Trophoblast cell (in vitro differentiated cells and primary cell): Measurements from ENCODE around the gene SRC.

ENCODE experiments used
- DNase-seq, 2 donors: peaks; one replicate each; pipeline ENCODE4 v3.0.0-alpha.2; 2016
- H2AFZ ChIP-seq: 2 replicates; pipeline ENCODE4 v1.6.1; 2013; ENCODE audit warnings: low read length, moderate library complexity, mild to moderate bottlenecking; ENCODE audit not compliant: insufficient read depth, poor library complexity
- H2AK5ac ChIP-seq: 2 replicates; pipeline ENCODE4 v1.6.1; 2013; ENCODE audit warnings: mild to moderate bottlenecking, low read length
- H2BK120ac ChIP-seq: 2 replicates; pipeline ENCODE4 v1.6.1; 2013; ENCODE audit warnings: low read length, mild to moderate bottlenecking, moderate library complexity; ENCODE audit not compliant: insufficient read depth, poor library complexity
- H2BK12ac ChIP-seq: 2 replicates; pipeline ENCODE4 v1.6.1; 2013; ENCODE audit warnings: mild to moderate bottlenecking, low read length, moderate library complexity
- H2BK5ac ChIP-seq: 2 replicates; pipeline ENCODE4 v1.6.1; 2013; ENCODE audit warnings: low read length, low read depth, moderate library complexity, mild to moderate bottlenecking; ENCODE audit not compliant: poor library complexity
- H3K14ac ChIP-seq: 2 replicates; pipeline ENCODE4 v1.6.1; 2013; ENCODE audit warnings: mild to moderate bottlenecking, low read length
- H3K18ac ChIP-seq: 2 replicates; pipeline ENCODE4 v1.6.1; 2013; ENCODE audit warnings: mild to moderate bottlenecking, low read length
- H3K23ac ChIP-seq: 2 replicates; pipeline ENCODE4 v1.6.1; 2013; ENCODE audit warnings: low read length
- H3K27ac ChIP-seq: 2 replicates; pipeline ENCODE4 v1.5.1; 2013; ENCODE audit warnings: low read depth, mild to moderate bottlenecking, inconsistent platforms, low read length, moderate library complexity
- H3K27me3 ChIP-seq: 2 replicates; pipeline ENCODE4 v1.6.1; 2013; ENCODE audit warnings: inconsistent platforms, mild to moderate bottlenecking, low read length, moderate library complexity; ENCODE audit not compliant: insufficient read depth
- H3K36me3 ChIP-seq, 2 experiments: 1 replicate in 1 of 2; 2 replicates in 1 of 2; pipeline ENCODE4 v1.6.1; 2013; ENCODE audit warnings: low read length in 2 of 2, mild to moderate bottlenecking in 2 of 2, moderate library complexity in 1 of 2; ENCODE audit not compliant: insufficient read depth in 2 of 2, control insufficient read depth in 1 of 2
- H3K4ac ChIP-seq: 2 replicates; pipeline ENCODE4 v1.6.1; 2013; ENCODE audit warnings: low read depth, mild to moderate bottlenecking, low read length, moderate library complexity
- H3K4me1 ChIP-seq, 2 experiments: 1 replicate in 1 of 2; 2 replicates in 1 of 2; pipeline ENCODE4 v1.6.1; 2013; ENCODE audit warnings: low read length in 2 of 2, mild to moderate bottlenecking in 2 of 2, moderate library complexity in 1 of 2; ENCODE audit not compliant: insufficient read depth in 2 of 2, control insufficient read depth in 1 of 2
- H3K4me2 ChIP-seq: 2 replicates; pipeline ENCODE4 v1.6.1; 2013; ENCODE audit warnings: inconsistent platforms, mild to moderate bottlenecking, low read length, moderate library complexity
- H3K4me3 ChIP-seq: 2 replicates; pipeline ENCODE4 v1.5.1; 2013; ENCODE audit warnings: mild to moderate bottlenecking, low read depth, low read length, inconsistent platforms
- H3K79me1 ChIP-seq: one replicate; pipeline ENCODE4 v1.6.1; 2013; ENCODE audit warnings: low read length
- H3K79me2 ChIP-seq: 2 replicates; pipeline ENCODE4 v1.6.1; 2013; ENCODE audit warnings: low read length, mild to moderate bottlenecking; ENCODE audit not compliant: control insufficient read depth, insufficient read depth, poor library complexity
- H3K9ac ChIP-seq: 2 replicates; pipeline ENCODE4 v1.6.1; 2013; ENCODE audit warnings: mild to moderate bottlenecking, low read length
- H3K9me3 ChIP-seq: 2 replicates; pipeline ENCODE4 v1.6.1; 2013; ENCODE audit warnings: low read depth, mild to moderate bottlenecking, control low read depth, inconsistent platforms, low read length; ENCODE audit not compliant: insufficient read depth
- H4K12ac ChIP-seq: 2 replicates; pipeline ENCODE4 v1.6.1; 2013; ENCODE audit warnings: low read depth, mild to moderate bottlenecking, low read length, moderate library complexity
- H4K8ac ChIP-seq: 2 replicates; pipeline ENCODE4 v1.6.1; 2013; ENCODE audit warnings: low read depth, mild to moderate bottlenecking, low read length, moderate library complexity
- H4K91ac ChIP-seq: one replicate; pipeline ENCODE4 v1.6.1; 2013; ENCODE audit warnings: low read depth, mild to moderate bottlenecking, low read length, moderate library complexity
- WGBS: extraction: QIAGEN DNeasy Blood & Tissue Kit; methylation state at CpG from one replicate; pipeline ENCODE4 v1.1.7; 2013; ENCODE audit warnings: missing lambda C conversion rate; ENCODE audit not compliant: insufficient read length, insufficient coverage; ENCODE audit errors: extremely low coverage; 5-methylcytosine and 5-hydroxymethylcytosine counted together

Gene SRC

DNA sequence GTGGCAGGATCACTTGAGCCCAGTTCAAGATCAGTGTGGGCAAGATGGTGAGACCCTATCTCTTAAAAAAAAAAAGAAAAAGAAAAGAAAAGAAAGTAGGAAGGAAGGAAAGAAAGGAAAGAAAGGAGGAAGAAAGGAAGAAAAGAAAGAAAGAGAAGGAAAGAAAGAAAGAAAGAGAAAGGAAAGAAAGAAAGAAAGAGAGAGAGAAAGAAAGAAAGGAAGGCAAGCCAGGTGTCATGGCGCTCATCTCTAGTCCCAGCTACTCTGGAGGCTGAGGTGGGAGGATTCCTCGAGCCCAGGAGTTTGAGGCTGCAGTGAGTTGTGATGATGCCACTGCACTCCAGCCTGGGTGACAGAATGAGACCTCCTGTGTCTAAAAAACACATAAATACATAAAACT lies 11.5 kb upstream of the SRC start:
- peak overlapping the region; percentile 55 for H3K18ac ChIP-seq
- no CpG with 5 or more reads among the region's 2 CpGs for WGBS

GRCh38 chr20:37335642-37336368 lies 10.1 kb upstream of the SRC start:
- Histone ChIP-seq H3K79me2 (peaks cover 22% of the 10 kb centered on the region), H4K91ac (peak overlapping the region; percentile 83), H3K23ac (no peak overlapping the region), H3K36me3 (no peaks in the 10 kb centered on the region), H4K12ac (peak overlapping the region; percentile 10), H3K14ac (peak overlapping the region; percentile 61), H3K4ac (peak overlapping the region; percentile 41), H2BK5ac (peak overlapping the region; percentile 69), H3K18ac (peak overlapping the region; percentile 77), H2BK12ac (peak overlapping the region; percentile 48), H3K9me3 (no peaks in the 10 kb centered on the region), H3K79me1 (peaks cover 67% of the 10 kb centered on the region), H3K4me2 (no peak overlapping the region), H3K27me3 (no peaks in the 10 kb centered on the region), H4K8ac (peak overlapping the region; percentile 43), H3K4me1 (peaks cover 40 to 47% of the 10 kb centered on the region in 2 experiments), H2BK120ac (peak overlapping the region; percentile 81), H3K9ac (no peak overlapping the region), H2AK5ac (peak overlapping the region; percentile 77), H3K4me3 (no peak overlapping the region), H3K27ac (peak overlapping the region; percentile 89), H2AFZ (no peak overlapping the region)
- no CpG with 5 or more reads among the region's 15 CpGs for WGBS
- peak; percentile 53 to 55 for DNase-seq

More for the DNA sequence above, 11.5 kb upstream of the SRC start:
- H2BK120ac ChIP-seq = peak overlapping the region; percentile 52
- H2BK5ac ChIP-seq = peak overlapping the region; percentile 58
- peaks cover 26% of the 10 kb centered on the region for H3K79me2 ChIP-seq
- peak overlapping the region; percentile 79 for H2BK12ac ChIP-seq
- H3K4me2 ChIP-seq = no peak overlapping the region
- H3K4me3 ChIP-seq = no peak overlapping the region
- no peak overlapping the region for H3K23ac ChIP-seq
- H4K12ac ChIP-seq = no peak overlapping the region
- H2AFZ ChIP-seq = no peak overlapping the region
- H3K36me3 ChIP-seq = no peaks in the 10 kb centered on the region
- no peak overlapping the region for H3K14ac ChIP-seq
- H4K8ac ChIP-seq = no peak overlapping the region
- peak overlapping the region; percentile 61 for H3K4ac ChIP-seq
- no peaks in the 10 kb centered on the region for H3K9me3 ChIP-seq
- peak overlapping the region; percentile 75 for H2AK5ac ChIP-seq
- peaks cover 67% of the 10 kb centered on the region for H3K79me1 ChIP-seq
- no peaks in the 10 kb centered on the region for H3K27me3 ChIP-seq
- H3K4me1 ChIP-seq = peaks cover 35 to 39% of the 10 kb centered on the region in 2 experiments
- no peak overlapping the region for H3K9ac ChIP-seq
- H4K91ac ChIP-seq = peak overlapping the region; percentile 85
- no peak overlapping the region for H3K27ac ChIP-seq
- DNase-seq = no peak

GRCh38 chr20:37336369-37337207 lies 9.4 kb upstream of the SRC start:
- Histone ChIP-seq H2BK120ac (peak overlapping the region; percentile 97), H3K23ac (no peak overlapping the region), H4K91ac (peak overlapping the region; percentile 93), H3K9ac (no peak overlapping the region), H3K14ac (peak overlapping the region; percentile 61), H3K18ac (peak overlapping the region; percentile 77), H2AFZ (no peak overlapping the region), H3K27ac (peak overlapping the region; percentile 89), H3K36me3 (no peaks in the 10 kb centered on the region), H3K9me3 (no peaks in the 10 kb centered on the region), H3K79me2 (peaks cover 20% of the 10 kb centered on the region), H3K79me1 (peaks cover 62% of the 10 kb centered on the region), H2BK5ac (peak overlapping the region; percentile 87), H4K12ac (peak overlapping the region; percentile 59), H4K8ac (peak overlapping the region; percentile 43), H2AK5ac (peak overlapping the region; percentile 77), H3K4ac (peak overlapping the region; percentile 70), H3K4me3 (no peak overlapping the region), H3K4me2 (no peak overlapping the region), H3K27me3 (no peaks in the 10 kb centered on the region), H2BK12ac (peak overlapping the region; percentile 88), H3K4me1 (peaks cover 32 to 40% of the 10 kb centered on the region in 2 experiments)
- peak; percentile 43 to 51 for DNase-seq
- WGBS = no CpG with 5 or more reads among the region's 11 CpGs

DNA sequence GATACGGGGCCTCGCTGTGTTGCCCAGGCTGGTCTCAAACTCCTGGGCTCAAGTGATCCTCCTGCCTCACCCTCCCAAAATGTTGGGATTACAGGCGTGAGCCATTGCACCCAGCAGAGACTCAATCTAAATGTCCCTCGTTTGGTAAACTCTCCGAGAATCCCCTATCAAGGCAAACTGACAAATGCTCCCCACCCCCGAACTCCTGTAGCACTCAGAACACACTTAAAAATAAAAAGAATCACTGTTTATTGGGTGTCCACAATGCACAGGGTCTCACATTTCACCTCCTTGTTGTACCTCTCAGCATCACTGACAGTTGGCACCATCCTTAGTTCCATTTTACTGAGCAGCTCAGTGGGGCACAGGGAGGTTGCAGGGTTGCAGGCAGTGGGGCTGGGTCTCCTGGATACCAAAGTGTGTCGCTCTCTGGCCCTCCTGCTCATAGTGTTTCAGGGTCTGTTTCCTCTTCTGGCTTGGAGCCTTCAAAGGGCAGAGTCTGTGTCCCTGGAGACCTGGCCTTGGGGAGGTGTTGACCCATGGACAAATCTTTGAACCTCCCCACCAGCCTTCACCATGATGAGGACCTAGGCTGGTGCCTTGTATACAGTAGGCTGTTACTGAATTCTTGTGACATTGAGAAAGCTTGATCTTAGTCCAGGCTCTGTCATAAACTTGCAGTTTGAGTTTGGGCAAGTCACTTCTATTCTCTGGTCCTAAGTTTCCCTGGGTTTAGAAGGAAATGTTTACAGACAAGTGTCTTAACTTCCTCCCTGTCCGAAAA lies 8.5 kb upstream of the SRC start:
- peak overlapping the region; percentile 77 for H3K4ac ChIP-seq
- H3K79me2 ChIP-seq = peaks cover 21% of the 10 kb centered on the region
- no peaks in the 10 kb centered on the region for H3K36me3 ChIP-seq
- no peaks in the 10 kb centered on the region for H3K27me3 ChIP-seq
- peak overlapping the region; percentile 88 for H2BK12ac ChIP-seq
- no peak overlapping the region for H3K4me2 ChIP-seq
- no peaks in the 10 kb centered on the region for H3K9me3 ChIP-seq
- peak overlapping the region; percentile 87 for H2BK5ac ChIP-seq
- H3K79me1 ChIP-seq = peaks cover 61% of the 10 kb centered on the region
- H2AK5ac ChIP-seq = peak overlapping the region; percentile 95
- H2AFZ ChIP-seq = no peak overlapping the region
- peak overlapping the region; percentile 72 for H4K8ac ChIP-seq
- H3K4me1 ChIP-seq = peaks cover 30 to 39% of the 10 kb centered on the region in 2 experiments
- H2BK120ac ChIP-seq = peak overlapping the region; percentile 97
- H3K14ac ChIP-seq = peak overlapping the region; percentile 28
- H3K9ac ChIP-seq = no peak overlapping the region
- no peak for DNase-seq
- no peak overlapping the region for H3K23ac ChIP-seq
- no CpG with 5 or more reads among the region's 8 CpGs for WGBS
- H4K91ac ChIP-seq = peak overlapping the region; percentile 93
- peak overlapping the region; percentile 84 for H3K27ac ChIP-seq
- peak overlapping the region; percentile 89 for H3K18ac ChIP-seq
- H3K4me3 ChIP-seq = no peak overlapping the region
- no peak overlapping the region for H4K12ac ChIP-seq
